HG02798 (cell line): ENCODE results near the gene TACC2.

Source experiments
- ATAC-seq: cut with Tn5 transposase; IDR thresholded peaks from one replicate; pipeline ENCODE4 v1.9.1; 2021; ENCODE audit warnings: mild to moderate bottlenecking; ENCODE audit not compliant: unreplicated experiment, poor library complexity

Gene TACC2

GRCh38 chr10:122158362-122158761 is 169.4 kb downstream of the TACC2 start:
- ATAC-seq, result no peak

GRCh38 chr10:122159141-122159970 is 170.4 kb downstream of the TACC2 start:
- ATAC-seq, result no peak

DNA sequence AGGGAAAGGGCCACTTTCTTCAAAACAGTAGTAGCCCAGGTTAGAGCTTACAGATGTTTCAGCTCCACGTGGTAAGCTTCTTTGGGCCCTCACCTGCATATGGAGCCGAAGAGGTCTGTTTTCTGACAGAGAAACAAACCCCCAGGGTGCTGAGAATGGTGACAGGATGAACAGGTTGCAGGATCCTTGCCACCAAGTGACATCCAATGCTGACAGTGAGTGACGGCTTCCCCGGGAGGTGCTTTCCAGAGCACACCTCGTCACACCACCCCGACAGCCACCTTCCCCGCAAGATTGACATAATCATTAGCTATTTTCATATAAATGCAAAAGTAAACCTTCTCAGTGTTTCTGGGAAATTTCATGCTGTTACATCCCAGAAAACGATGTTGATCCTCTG is 172.8 kb downstream of the TACC2 start:
- no peak for ATAC-seq

DNA sequence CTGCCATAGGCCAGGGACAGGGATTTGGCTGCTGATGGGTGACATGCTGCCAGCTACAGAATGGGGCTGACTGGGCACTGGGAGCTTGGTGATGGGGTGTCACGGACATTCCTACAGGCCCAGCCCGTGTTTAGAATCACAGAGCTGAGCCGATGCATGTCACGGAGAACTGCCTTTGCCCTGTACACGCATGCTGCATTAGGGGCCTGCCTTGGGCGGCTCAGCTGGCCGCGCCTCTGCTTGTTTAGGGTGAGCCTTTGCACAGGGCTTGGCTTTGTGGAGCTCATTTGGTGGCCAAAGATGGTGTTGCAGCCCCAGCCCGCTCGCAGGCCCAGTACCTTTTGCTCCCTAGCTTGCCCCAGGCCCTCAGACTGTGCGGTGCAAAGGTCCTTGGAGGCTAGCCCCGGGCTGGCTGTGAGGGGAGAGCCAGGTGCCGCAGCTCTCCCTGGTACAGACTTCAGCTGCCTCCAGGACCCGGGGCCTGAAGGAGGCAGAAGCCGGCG is 173.8 kb downstream of the TACC2 start:
- no peak for ATAC-seq

- ATAC-seq, result no peak
These were observed 174.4 kb downstream of the TACC2 start for GRCh38 chr10:122163174-122164022.

- ATAC-seq, result no peak
These were observed 175.1 kb downstream of the TACC2 start for GRCh38 chr10:122164023-122164601.

GRCh38 chr10:122164815-122165483 is 176.0 kb downstream of the TACC2 start:
- ATAC-seq, result no peak

DNA sequence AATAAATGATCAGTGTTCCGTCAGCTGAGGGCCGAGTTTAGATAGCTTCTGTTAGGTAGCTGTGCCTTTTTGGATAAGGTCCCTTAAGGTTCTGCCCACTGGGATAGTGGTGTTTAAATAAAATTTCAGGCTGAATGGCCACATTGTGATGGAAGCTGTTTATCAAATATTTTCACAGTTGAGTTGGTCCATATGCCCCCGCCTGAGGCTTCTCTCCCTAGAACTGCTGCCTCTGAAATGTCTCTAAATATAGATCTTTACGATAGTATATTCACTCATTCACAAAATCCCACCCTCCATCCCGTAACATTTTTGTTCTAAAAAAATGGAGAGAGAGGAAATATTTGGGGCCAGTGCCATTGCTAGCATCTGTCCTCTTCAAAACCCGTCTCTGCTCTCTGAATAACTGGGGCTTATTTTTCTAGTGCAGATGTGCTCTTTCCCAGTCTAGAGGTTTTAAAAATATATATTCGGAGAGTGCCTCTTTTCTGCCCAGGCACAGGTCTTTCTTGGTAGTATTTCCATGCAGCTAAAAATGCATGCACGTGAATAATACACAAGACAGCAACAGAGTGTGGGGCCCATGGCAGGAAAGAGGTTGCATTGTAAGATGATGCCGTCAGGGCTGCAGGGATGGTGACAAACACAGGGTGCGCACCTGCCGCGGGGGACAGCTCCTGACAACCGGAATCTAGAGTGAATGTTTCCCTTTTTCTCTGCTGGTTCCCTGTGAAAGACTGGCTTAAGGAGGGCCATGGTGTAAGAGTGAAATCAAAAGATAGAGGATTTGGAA is 176.7 kb downstream of the TACC2 start:
- no peak for ATAC-seq

- ATAC-seq, result no peak
These were observed 179.1 kb downstream of the TACC2 start for GRCh38 chr10:122168101-122168500.

- ATAC-seq, result no peak
These were observed 179.8 kb downstream of the TACC2 start for GRCh38 chr10:122168598-122169394.

GRCh38 chr10:122170802-122171201 is 181.8 kb downstream of the TACC2 start:
- ATAC-seq, result no peak

GRCh38 chr10:122171302-122172075 is 182.5 kb downstream of the TACC2 start:
- no peak for ATAC-seq

DNA sequence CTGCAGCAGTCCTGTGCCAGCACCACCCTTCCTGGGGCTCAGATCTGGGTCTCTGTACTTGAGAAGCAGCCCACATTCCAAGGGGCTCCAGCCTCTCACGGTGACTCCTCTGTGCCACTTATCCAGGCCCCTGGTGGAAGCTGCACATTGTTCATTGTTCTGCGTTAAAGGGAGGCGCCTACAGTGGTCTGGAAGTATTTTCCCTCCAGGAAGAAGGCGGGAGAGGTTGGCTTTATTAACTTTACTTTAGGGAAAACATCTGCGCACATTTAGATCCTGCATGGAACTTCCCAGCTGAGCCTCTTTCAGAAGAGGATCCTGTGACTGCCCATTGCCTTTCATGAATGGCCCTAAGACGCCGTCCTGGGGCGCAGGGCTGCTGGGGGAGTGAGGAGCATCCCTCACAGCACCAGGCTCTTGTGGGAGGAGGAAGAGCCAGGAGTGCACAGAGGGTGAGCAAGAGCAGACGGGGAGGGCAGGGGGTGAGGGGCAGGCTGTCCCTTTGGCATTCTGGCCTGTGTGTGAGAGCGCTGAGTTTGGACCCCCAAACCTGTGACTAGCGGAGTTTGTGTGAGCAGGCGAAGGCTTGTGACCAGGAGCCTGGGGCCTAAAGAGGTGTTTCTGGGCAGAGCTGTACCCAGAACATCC is 183.5 kb downstream of the TACC2 start:
- no peak for ATAC-seq

- ATAC-seq, result no peak
These were observed 184.4 kb downstream of the TACC2 start for GRCh38 chr10:122173337-122173736.

DNA sequence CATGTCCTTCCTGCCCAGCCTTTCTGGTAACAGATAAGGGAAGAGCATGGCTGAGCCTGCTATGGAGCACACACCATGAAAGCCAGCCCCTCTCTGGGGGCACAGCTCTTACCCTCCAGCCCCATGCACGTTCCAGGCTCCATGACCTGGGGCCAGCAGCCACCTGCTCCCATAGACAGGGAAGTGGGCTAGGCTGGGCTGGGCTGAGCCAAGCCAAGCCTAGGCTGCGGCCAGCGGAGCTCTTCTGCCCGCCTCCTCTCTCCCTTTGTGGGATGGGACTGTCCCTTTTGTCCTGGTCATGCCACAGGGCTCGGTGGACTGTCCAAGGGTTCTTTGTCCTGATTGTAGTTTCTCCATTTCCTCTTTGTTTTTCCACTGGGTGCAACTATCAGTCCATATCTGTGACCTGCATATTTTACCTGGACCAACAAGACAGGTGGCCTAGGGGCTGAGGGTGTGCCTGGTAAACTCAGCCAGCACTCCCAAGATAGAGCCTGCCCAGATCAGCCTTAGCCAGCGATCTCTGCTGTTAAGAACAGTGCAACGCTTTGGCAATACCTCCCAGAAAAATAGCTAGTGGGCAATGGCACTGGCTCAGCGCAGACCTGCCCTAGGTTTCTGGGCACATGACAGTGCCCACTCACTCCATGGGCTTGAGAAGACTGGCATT is 184.9 kb downstream of the TACC2 start:
- no peak for ATAC-seq

DNA sequence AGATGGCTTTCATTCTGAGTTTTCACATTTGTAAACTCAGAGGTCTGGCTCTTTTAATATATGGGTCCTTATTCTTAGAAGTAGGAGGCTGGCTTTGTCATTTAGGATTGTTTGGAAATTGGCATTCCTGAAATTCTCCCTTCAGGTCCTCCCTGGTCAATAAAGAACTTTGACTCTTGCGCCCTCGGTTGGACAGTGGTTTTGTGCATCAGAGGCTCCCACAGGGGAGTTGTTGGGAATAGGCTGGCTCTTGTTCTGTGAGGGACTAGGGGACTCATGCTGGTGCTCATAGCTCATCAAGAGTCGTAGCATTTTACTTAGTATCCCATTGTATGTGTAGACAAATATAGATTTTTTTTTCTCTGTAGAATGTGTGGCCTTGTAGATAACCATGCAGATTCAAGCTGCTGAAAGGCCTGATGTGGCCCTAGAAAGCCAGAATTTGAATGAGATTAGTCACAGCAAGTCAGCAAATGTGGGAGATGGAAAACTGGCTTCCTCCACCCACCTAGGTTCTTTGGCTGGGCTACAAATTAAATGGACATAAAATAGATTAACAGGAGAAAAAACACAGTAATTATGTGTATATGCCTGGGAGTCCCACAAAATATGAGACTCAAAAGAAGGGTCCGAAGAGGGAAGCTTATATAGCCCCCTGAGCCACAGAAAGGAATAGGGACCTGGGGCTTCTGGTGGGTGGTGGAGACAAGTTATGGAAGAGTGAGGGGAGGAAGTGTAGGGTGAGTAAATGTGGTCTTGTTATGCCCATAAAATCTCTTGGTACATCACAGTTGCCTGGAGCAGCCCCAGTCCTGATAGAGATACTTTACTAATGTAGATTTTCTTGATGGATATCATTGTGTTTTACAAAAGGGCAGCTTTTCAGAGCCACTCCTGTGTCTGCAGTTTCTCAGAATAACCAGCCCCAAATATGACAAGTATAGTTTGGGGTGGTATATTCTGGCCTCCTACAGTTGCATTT is 187.6 kb downstream of the TACC2 start:
- no peak for ATAC-seq
